IgD-negative memory B cell (primary cell): Measurements from ENCODE around the gene COL6A3. TPM values are rescaled to one million over a fixed set of nuclear protein-coding genes. Genes with fewer than 3 reads are reported as not detected.

ENCODE experiments used
- H3K27ac Mint-ChIP-seq, 3 donors: one replicate each; pipeline ENCODE4 v1.8.0; 2020 to 2022; ENCODE audit warnings: mild to moderate bottlenecking in 3 of 3, mixed read lengths in 3 of 3, moderate library complexity in 1 of 3
- H3K27me3 Mint-ChIP-seq: one replicate; pipeline ENCODE4 v1.8.0; 2021; ENCODE audit warnings: mixed read lengths
- H3K36me3 Mint-ChIP-seq: one replicate; pipeline ENCODE4 v1.8.0; 2020; ENCODE audit warnings: mild to moderate bottlenecking, mixed read lengths
- H3K4me1 Mint-ChIP-seq, 3 donors: one replicate each; pipeline ENCODE4 v1.8.0; 2020 to 2022; ENCODE audit warnings: mixed read lengths in 3 of 3, mild to moderate bottlenecking in 1 of 3
- H3K4me3 Mint-ChIP-seq, 4 donors: one replicate each; pipeline ENCODE4 v1.8.0; 2020 to 2022; ENCODE audit warnings: mild to moderate bottlenecking in 4 of 4, mixed read lengths in 4 of 4, moderate library complexity in 3 of 4
- H3K9me3 Mint-ChIP-seq, 3 donors: one replicate each; pipeline ENCODE4 v1.8.0; 2020 to 2021; ENCODE audit warnings: mixed read lengths in 3 of 3, mild to moderate bottlenecking in 1 of 3
- polyA plus RNA-seq: library from polyadenylated mRNA; unstranded; fragments of 300-500 nt; fragmentation: Illumina TruSeq; gene quantifications from one replicate; pipeline ENCODE4 v1.2.3, GENCODE V29; 2021

The COL6A3 gene, protein sequence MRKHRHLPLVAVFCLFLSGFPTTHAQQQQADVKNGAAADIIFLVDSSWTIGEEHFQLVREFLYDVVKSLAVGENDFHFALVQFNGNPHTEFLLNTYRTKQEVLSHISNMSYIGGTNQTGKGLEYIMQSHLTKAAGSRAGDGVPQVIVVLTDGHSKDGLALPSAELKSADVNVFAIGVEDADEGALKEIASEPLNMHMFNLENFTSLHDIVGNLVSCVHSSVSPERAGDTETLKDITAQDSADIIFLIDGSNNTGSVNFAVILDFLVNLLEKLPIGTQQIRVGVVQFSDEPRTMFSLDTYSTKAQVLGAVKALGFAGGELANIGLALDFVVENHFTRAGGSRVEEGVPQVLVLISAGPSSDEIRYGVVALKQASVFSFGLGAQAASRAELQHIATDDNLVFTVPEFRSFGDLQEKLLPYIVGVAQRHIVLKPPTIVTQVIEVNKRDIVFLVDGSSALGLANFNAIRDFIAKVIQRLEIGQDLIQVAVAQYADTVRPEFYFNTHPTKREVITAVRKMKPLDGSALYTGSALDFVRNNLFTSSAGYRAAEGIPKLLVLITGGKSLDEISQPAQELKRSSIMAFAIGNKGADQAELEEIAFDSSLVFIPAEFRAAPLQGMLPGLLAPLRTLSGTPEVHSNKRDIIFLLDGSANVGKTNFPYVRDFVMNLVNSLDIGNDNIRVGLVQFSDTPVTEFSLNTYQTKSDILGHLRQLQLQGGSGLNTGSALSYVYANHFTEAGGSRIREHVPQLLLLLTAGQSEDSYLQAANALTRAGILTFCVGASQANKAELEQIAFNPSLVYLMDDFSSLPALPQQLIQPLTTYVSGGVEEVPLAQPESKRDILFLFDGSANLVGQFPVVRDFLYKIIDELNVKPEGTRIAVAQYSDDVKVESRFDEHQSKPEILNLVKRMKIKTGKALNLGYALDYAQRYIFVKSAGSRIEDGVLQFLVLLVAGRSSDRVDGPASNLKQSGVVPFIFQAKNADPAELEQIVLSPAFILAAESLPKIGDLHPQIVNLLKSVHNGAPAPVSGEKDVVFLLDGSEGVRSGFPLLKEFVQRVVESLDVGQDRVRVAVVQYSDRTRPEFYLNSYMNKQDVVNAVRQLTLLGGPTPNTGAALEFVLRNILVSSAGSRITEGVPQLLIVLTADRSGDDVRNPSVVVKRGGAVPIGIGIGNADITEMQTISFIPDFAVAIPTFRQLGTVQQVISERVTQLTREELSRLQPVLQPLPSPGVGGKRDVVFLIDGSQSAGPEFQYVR (N-terminal part only)
- polyA plus RNA-seq = not detected

DNA sequence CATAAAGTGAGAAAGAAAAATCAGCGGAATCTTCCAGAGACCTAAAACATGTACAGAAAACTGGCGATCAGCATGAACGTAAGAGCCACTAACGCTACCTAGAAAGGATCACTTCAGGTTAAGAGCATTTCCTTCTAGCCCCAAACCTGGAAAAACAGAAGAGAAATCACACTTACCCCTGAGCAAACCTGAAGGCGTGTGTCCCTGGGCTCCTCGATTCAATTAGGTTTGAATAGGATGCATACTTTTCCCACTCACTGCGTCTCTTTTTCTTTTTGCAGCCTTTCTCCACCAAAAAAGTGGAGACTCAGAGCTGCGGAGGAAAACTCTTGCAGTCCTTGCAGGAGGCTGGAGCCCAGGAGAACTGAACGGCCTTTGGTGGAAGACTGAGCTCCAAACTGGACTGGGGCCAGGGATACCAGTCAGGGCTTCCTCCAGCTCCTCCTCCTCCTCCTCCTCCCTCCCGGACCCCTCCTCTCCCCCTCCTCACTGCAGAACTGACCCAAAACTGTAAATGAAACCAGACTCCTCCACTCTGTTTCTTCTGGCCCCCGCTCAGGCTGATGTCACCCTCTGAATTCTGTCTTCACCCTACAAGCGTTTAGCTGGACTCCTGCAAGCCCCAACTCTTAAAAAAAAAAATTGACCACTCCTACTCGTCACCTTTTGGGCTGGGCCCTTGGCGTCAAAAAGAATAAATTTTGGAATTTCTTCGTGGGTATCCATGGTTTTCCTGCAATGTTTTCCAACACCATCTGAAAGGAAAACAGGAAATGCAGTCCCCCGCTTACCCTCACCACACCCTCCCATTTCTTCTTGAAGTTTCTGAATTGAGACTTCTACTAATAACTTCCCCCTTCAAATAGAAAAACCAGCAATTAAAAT lies at the start of gene COL6A3:
Gene COL6A3 (minus strand): TSS at position 388 of the 885 bp plus-strand sequence. CDS start 17,347 bp downstream, outside the sequence.
- Mint-ChIP-seq H3K27ac (no peak within 1 kb of the TSS), H3K9me3 (peaks cover 0 to 1% (median 0%) of the 10 kb centered on the region in 3 donors), H3K4me3 (no peak within 1 kb of the TSS)

DNA sequence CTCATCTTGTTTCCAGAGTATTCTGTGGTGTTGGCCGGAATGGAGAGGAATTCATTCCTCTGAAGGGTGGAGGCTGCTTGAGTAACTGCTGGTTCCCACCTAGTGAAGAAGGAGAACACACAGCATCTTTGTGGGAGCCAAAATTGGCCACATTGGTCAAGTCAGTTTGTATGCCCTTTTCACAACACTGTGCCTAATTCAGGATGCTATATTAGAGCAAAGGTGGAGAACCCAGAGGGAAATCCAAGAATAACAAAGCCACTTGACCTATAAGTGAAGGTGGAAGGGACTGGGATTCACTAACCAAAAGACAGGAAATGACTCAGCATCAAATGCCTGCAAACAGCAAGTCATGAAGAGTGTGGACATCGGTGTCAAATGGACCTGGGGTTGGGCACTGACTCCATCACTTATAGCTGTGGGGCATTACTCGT lies 45.8 kb upstream of the COL6A3 start:
- peaks cover 0 to 10% (median 5%) of the 10 kb centered on the region in 3 donors for H3K4me1 Mint-ChIP-seq
- peaks cover 0 to 5% (median 0%) of the 10 kb centered on the region in 3 donors for H3K9me3 Mint-ChIP-seq
- no peak overlapping the region for H3K27ac Mint-ChIP-seq
- H3K27me3 Mint-ChIP-seq = peaks cover 5% of the 10 kb centered on the region
- H3K4me3 Mint-ChIP-seq = no peak overlapping the region
- H3K36me3 Mint-ChIP-seq = no peaks in the 10 kb centered on the region

More for the DNA sequence above, at the start of gene COL6A3:
- Mint-ChIP-seq H3K4me1 (no peaks in the 10 kb centered on the region), H3K27me3 (peaks cover 16% of the 10 kb centered on the region), H3K36me3 (no peaks in the 10 kb centered on the region)

- H3K27ac Mint-ChIP-seq = no peak overlapping the region
- H3K36me3 Mint-ChIP-seq = no peaks in the 10 kb centered on the region
- no peak overlapping the region for H3K4me3 Mint-ChIP-seq
- peaks cover 9% of the 10 kb centered on the region for H3K27me3 Mint-ChIP-seq
- peaks cover 0 to 5% (median 0%) of the 10 kb centered on the region in 3 donors for H3K9me3 Mint-ChIP-seq
- peaks cover 0 to 10% (median 5%) of the 10 kb centered on the region in 3 donors for H3K4me1 Mint-ChIP-seq
Observed at GRCh38 chr2:237459226-237459625, 45.3 kb upstream of the COL6A3 start.

- no peak overlapping the region for H3K27ac Mint-ChIP-seq
- no peak overlapping the region for H3K4me3 Mint-ChIP-seq
- no peaks in the 10 kb centered on the region for H3K36me3 Mint-ChIP-seq
- peaks cover 0 to 10% (median 5%) of the 10 kb centered on the region in 3 donors for H3K4me1 Mint-ChIP-seq
- H3K27me3 Mint-ChIP-seq = peaks cover 9% of the 10 kb centered on the region
- H3K9me3 Mint-ChIP-seq = peaks cover 0 to 5% (median 0%) of the 10 kb centered on the region in 3 donors
Observed at GRCh38 chr2:237458519-237458918, 44.6 kb upstream of the COL6A3 start.

GRCh38 chr2:237457388-237457941 lies 43.5 kb upstream of the COL6A3 start:
- Mint-ChIP-seq H3K36me3 (no peaks in the 10 kb centered on the region), H3K27ac (peak overlapping the region in 1 of 3 donors; percentile 51), H3K4me1 (peaks cover 0 to 10% (median 5%) of the 10 kb centered on the region in 3 donors), H3K9me3 (peaks cover 0 to 2% (median 0%) of the 10 kb centered on the region in 3 donors), H3K27me3 (peaks cover 7% of the 10 kb centered on the region), H3K4me3 (no peak overlapping the region)

DNA sequence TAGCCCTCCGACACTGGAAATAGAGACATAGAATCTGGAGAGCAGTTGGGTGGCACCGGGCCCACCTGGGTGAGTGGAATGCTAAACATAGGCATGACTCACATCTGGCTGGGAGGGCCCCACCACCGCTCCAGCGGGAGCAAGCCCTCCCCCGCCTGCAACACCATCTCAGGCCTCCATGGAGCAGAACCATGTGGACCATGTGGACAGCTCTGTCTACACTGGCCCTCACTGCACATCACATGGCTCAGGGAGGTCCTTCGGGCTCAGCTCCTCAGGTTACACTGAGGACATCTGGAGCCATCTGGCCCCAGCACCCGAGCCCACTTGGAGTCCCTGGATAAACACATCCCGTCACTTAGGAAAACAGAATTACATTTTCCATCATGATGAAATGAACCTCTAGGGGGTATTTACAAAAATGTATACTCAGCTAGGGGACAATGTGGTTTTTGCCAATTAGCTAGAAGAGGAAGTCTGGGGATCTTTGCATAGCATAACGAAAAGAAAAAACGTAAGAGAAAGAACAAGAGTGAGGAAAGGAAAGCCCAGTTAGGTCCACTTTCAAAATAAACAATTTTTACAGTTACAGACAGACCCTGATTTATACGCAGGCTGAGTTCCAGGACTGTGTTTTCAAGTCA lies 42.4 kb upstream of the COL6A3 start:
- Mint-ChIP-seq H3K27ac (no peak overlapping the region), H3K9me3 (peaks cover 0 to under 1% (median 0%) of the 10 kb centered on the region in 3 donors), H3K4me3 (no peak overlapping the region)

DNA sequence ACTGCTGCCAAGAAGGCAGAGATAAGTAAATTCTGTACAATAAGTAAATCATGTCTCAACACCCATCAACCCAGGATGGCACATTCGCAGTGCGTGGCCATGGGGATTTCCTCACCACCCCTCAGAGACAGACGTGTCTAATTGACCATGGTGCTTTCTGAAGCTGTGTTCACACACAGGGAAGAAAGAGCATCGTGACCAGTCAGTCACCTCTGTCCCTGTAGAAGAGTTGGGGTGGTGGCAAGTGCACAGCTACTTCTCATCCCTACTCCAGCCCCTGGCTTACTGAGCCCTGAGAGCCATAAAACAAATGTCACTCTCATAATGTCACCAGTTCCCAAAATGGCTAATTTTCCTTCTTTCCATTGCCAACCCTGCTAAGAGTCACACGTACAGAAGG lies 41.8 kb upstream of the COL6A3 start:
- Mint-ChIP-seq H3K36me3 (peaks cover 2% of the 10 kb centered on the region), H3K27ac (no peak overlapping the region), H3K27me3 (peaks cover 9% of the 10 kb centered on the region), H3K9me3 (no peaks in the 10 kb centered on the region), H3K4me3 (no peak overlapping the region), H3K4me1 (peaks cover 0 to 10% (median 7%) of the 10 kb centered on the region in 3 donors)

More for the DNA sequence above, 42.4 kb upstream of the COL6A3 start:
- H3K4me1 Mint-ChIP-seq = peaks cover 0 to 10% (median 5%) of the 10 kb centered on the region in 3 donors
- no peaks in the 10 kb centered on the region for H3K36me3 Mint-ChIP-seq
- H3K27me3 Mint-ChIP-seq = peaks cover 9% of the 10 kb centered on the region

DNA sequence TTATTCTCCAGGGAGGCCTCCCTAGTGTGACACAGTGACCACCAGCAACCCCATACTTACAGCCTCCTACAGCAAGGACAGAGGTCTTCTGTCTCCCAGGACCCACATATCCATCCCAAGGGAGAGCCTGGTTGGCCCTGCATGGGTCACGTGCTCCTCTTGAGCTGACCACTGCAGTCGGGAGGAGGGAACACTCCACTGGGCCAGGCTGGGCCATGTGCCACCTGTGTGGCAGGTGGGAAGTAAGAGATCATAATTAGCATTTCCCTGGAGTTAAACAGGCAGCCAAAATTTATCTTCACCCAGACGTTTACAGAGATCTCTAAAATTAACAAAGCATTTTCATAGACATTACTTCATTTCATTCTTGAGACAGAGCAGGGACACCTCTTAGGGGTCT lies 39.7 kb upstream of the COL6A3 start:
- H3K4me1 Mint-ChIP-seq = peaks cover 0 to 10% (median 7%) of the 10 kb centered on the region in 3 donors
- no peak overlapping the region for H3K27ac Mint-ChIP-seq
- peaks cover 13% of the 10 kb centered on the region for H3K27me3 Mint-ChIP-seq
- H3K36me3 Mint-ChIP-seq = peaks cover 2% of the 10 kb centered on the region
- H3K9me3 Mint-ChIP-seq = no peaks in the 10 kb centered on the region
- no peak overlapping the region for H3K4me3 Mint-ChIP-seq

- Mint-ChIP-seq H3K9me3 (no peaks in the 10 kb centered on the region), H3K27ac (no peak overlapping the region), H3K27me3 (peaks cover 11% of the 10 kb centered on the region), H3K4me1 (peaks cover 0 to 10% (median 7%) of the 10 kb centered on the region in 3 donors), H3K4me3 (no peak overlapping the region), H3K36me3 (peaks cover 2% of the 10 kb centered on the region)
Observed at GRCh38 chr2:237452861-237453260, 38.9 kb upstream of the COL6A3 start.

DNA sequence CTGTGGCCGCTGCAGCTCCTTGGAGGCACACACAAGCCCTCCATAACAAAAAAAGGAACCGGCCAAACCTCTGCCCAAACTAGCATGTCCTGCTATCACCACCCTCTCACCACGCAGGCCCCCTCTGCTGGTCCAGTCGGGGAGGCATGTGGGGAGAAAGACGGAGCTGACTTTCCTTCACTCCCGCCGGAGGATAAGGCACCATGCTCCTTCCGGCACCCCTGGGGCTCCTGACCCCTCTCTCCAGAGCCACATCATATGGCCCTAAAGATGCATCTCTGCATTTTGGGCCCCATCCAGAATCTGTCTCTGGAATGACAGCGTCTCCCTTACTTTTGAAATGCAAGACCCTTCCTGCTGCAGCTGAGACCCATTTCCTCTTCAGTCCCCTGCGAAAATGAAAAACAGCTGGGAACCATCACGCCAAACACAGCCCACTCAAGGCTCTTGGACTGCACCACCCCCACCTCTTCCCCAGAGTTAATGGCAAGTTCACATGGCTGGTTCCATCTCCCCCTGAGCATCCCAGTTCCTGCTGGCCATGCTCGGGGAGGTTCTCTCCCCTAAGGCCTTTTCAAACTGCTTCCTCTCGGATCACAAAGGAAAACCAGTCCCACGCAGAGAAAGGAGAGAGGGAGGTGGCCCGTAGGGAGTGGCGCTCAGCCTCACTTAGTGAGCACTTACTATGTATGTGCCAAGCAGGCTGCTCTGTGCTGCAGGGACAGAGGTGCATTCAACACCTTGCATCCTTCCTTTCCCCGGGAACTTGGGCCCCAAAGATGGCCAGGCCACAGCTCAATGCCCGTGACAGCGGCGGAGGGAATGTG lies 37.9 kb upstream of the COL6A3 start:
- H3K27me3 Mint-ChIP-seq = peaks cover 11% of the 10 kb centered on the region
- peaks cover 2% of the 10 kb centered on the region for H3K36me3 Mint-ChIP-seq
- no peak overlapping the region for H3K27ac Mint-ChIP-seq
- peaks cover 0 to 10% (median 7%) of the 10 kb centered on the region in 3 donors for H3K4me1 Mint-ChIP-seq
- H3K4me3 Mint-ChIP-seq = no peak overlapping the region
- H3K9me3 Mint-ChIP-seq = no peaks in the 10 kb centered on the region

- Mint-ChIP-seq H3K9me3 (no peaks in the 10 kb centered on the region), H3K4me1 (peaks cover 0 to 4% (median 2%) of the 10 kb centered on the region in 3 donors), H3K27ac (no peak overlapping the region), H3K27me3 (peaks cover 14% of the 10 kb centered on the region), H3K36me3 (peaks cover 2% of the 10 kb centered on the region), H3K4me3 (no peak overlapping the region)
Observed at GRCh38 chr2:237450583-237450982, 36.6 kb upstream of the COL6A3 start.

GRCh38 chr2:237450108-237450507 lies 36.1 kb upstream of the COL6A3 start:
- no peak overlapping the region for H3K4me3 Mint-ChIP-seq
- H3K36me3 Mint-ChIP-seq = peaks cover 2% of the 10 kb centered on the region
- H3K27me3 Mint-ChIP-seq = peaks cover 14% of the 10 kb centered on the region
- no peak overlapping the region for H3K27ac Mint-ChIP-seq
- H3K9me3 Mint-ChIP-seq = no peaks in the 10 kb centered on the region
- peaks cover 0 to 2% (median 0%) of the 10 kb centered on the region in 3 donors for H3K4me1 Mint-ChIP-seq
